ENCODE data around the gene QPRT. TPM values are rescaled to one million over a fixed set of nuclear protein-coding genes. Genes with fewer than 3 reads are reported as not detected.

Gene QPRT
- total RNA-seq, 3 donors from 2014 or later (not counting 1 experiment from before 2014, with no cell fraction given) = 2.5 to 6.3 (median 4.7) TPM

DNA sequence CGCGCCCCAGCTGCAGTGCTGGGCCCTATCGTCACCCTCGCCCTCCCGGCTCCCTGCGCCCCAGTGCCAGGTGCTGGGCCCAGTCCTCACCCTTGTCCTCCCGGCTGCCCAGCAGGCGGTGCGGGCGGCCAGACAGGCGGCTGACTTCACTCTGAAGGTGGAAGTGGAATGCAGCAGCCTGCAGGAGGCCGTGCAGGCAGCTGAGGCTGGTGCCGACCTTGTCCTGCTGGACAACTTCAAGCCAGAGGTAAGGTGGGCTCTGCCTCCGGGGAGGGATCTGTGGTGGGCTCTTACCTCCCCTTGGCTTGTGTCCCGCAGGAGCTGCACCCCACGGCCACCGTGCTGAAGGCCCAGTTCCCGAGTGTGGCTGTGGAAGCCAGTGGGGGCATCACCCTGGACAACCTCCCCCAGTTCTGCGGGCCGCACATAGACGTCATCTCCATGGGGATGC is 17.9 kb downstream of the QPRT start:
- Mint-ChIP-seq H3K36me3 (no peaks in the 10 kb centered on the region), H3K9me3 (no peaks in the 10 kb centered on the region), H3K27me3 (ENCODE audit: low read depth in 2 of 2) (peaks cover 0 to 3% of the 10 kb centered on the region in 2 donors), H3K4me3 (no peak overlapping the region), H3K4me1 (peaks cover 14 to 21% of the 10 kb centered on the region in 2 donors), H3K27ac (no peak overlapping the region)
- H3K36me3 ChIP-seq (ENCODE audit: control insufficient read depth, insufficient read depth, low read length) = no peaks in the 10 kb centered on the region
- TF ChIP-seq, protein P1, sequence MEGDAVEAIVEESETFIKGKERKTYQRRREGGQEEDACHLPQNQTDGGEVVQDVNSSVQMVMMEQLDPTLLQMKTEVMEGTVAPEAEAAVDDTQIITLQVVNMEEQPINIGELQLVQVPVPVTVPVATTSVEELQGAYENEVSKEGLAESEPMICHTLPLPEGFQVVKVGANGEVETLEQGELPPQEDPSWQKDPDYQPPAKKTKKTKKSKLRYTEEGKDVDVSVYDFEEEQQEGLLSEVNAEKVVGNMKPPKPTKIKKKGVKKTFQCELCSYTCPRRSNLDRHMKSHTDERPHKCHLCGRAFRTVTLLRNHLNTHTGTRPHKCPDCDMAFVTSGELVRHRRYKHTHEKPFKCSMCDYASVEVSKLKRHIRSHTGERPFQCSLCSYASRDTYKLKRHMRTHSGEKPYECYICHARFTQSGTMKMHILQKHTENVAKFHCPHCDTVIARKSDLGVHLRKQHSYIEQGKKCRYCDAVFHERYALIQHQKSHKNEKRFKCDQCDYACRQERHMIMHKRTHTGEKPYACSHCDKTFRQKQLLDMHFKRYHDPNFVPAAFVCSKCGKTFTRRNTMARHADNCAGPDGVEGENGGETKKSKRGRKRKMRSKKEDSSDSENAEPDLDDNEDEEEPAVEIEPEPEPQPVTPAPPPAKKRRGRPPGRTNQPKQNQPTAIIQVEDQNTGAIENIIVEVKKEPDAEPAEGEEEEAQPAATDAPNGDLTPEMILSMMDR (IDR thresholded peaks at IDR 0.05) = no peak
- no peaks in the 10 kb centered on the region for H3K9me3 ChIP-seq (ENCODE audit: control insufficient read depth, insufficient read depth, low read length)
- peaks cover 17% of the 10 kb centered on the region for H3K4me1 ChIP-seq (ENCODE audit: control insufficient read depth, insufficient read depth, low read length)
- no peak overlapping the region for H3K4me3 ChIP-seq (ENCODE audit: low read length)
- ATAC-seq = no peak
- no peak for DNase-seq
- H3K27ac ChIP-seq (ENCODE audit: low read length) = no peak overlapping the region
- WGBS (ENCODE audit: insufficient coverage) = 95% methylated on average over 21 of the region's 21 CpGs
- intact Hi-C loops (cut with micrococcal nuclease) = no loop called here
- no peaks in the 10 kb centered on the region for H3K27me3 ChIP-seq (ENCODE audit: control insufficient read depth, insufficient read depth, low read length)

DNA sequence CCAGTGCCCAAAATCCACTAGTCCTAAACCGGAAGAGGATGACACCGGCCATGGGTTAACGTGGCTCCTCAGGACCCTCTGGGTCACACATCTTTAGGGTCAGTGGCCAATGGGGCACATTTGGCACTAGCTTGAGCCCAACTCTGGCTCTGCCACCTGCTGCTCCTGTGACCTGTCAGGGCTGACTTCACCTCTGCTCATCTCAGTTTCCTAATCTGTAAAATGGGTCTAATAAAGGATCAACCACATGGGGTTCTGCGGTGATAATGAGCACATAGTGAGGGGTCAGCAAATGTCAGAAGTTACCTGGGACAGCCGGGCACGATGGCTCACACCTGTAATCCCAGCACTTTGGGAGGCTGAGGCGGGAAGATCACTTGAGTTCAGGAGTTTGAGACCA is 18.4 kb downstream of the QPRT start:
- TF ChIP-seq, protein P1 (IDR thresholded peaks at IDR 0.05) = no peak
- Mint-ChIP-seq H3K36me3 (no peaks in the 10 kb centered on the region), H3K4me3 (no peak overlapping the region), H3K4me1 (peaks cover 18 to 26% of the 10 kb centered on the region in 2 donors), H3K27me3 (ENCODE audit: low read depth in 2 of 2) (peaks cover 0 to 3% of the 10 kb centered on the region in 2 donors), H3K27ac (no peak overlapping the region), H3K9me3 (no peaks in the 10 kb centered on the region)
- H3K27ac ChIP-seq (ENCODE audit: low read length) = no peak overlapping the region
- no peaks in the 10 kb centered on the region for H3K27me3 ChIP-seq (ENCODE audit: control insufficient read depth, insufficient read depth, low read length)
- DNase-seq (no peak), ATAC-seq (no peak)
- no peaks in the 10 kb centered on the region for H3K9me3 ChIP-seq (ENCODE audit: control insufficient read depth, insufficient read depth, low read length)
- 97% methylated on average over 7 of the region's 7 CpGs for WGBS (ENCODE audit: insufficient coverage)
- H3K4me1 ChIP-seq (ENCODE audit: control insufficient read depth, insufficient read depth, low read length) = peaks cover 20% of the 10 kb centered on the region
- intact Hi-C loops (cut with micrococcal nuclease) = no loop called here
- H3K36me3 ChIP-seq (ENCODE audit: control insufficient read depth, insufficient read depth, low read length) = no peaks in the 10 kb centered on the region
- H3K4me3 ChIP-seq (ENCODE audit: low read length) = no peak overlapping the region

DNA sequence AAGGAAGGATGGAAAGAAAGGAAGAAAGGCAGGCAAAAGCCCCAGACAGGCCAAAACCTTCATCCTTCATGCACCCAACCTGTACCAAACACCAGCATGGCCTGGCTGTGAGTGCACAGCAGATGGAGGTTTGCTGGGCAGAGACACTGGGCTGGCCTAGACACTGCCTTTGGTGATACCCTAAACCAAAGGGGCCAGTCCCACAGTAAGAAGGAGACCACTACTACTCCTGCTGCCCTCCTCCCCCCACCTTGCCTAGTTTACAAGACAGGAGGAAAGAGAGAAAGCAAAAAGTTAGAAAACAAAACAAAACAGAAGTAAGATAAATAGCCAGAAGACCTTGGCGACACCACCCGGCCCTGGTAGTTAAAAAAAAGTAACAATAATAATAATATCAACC is 19.1 kb downstream of the QPRT start:
- WGBS (ENCODE audit: insufficient coverage) = no CpG with 5 or more reads among the region's 2 CpGs
- Mint-ChIP-seq H3K27me3 (ENCODE audit: low read depth in 2 of 2) (peaks cover 0 to 3% of the 10 kb centered on the region in 2 donors), H3K9me3 (no peaks in the 10 kb centered on the region), H3K4me1 (peaks cover 25 to 33% of the 10 kb centered on the region in 2 donors), H3K4me3 (no peak overlapping the region), H3K36me3 (no peaks in the 10 kb centered on the region), H3K27ac (no peak overlapping the region)
- H3K27me3 ChIP-seq (ENCODE audit: control insufficient read depth, insufficient read depth, low read length) = no peaks in the 10 kb centered on the region
- no peaks in the 10 kb centered on the region for H3K9me3 ChIP-seq (ENCODE audit: control insufficient read depth, insufficient read depth, low read length)
- intact Hi-C loops (cut with micrococcal nuclease) = no loop called here
- H3K4me3 ChIP-seq (ENCODE audit: low read length) = no peak overlapping the region
- ATAC-seq = no peak
- no peak for DNase-seq
- H3K4me1 ChIP-seq (ENCODE audit: control insufficient read depth, insufficient read depth, low read length) = peaks cover 26% of the 10 kb centered on the region
- no peak overlapping the region for H3K27ac ChIP-seq (ENCODE audit: low read length)
- no peaks in the 10 kb centered on the region for H3K36me3 ChIP-seq (ENCODE audit: control insufficient read depth, insufficient read depth, low read length)
- TF ChIP-seq, protein P1 (IDR thresholded peaks at IDR 0.05) = no peak
